ENCODE data around the gene FOXP1. TPM values are rescaled to one million over a fixed set of nuclear protein-coding genes. Genes with fewer than 3 reads are reported as not detected.

Gene FOXP1
- total RNA-seq, 4 donors from 2014 or later = 49.8 to 157 (median 71.9) TPM

GRCh38 chr3:71028802-71029201 lies 554.7 kb downstream of the FOXP1 start:
- H3K36me3 ChIP-seq = peaks cover 6% of the 10 kb centered on the region
- 99% methylated on average over 7 of the region's 7 CpGs for WGBS
- H3K27me3 ChIP-seq = no peaks in the 10 kb centered on the region
- H3K4me1 ChIP-seq = peaks cover 21% of the 10 kb centered on the region
- TF ChIP-seq EP300 (IDR thresholded peaks at IDR 0.05) = no peak
- TF ChIP-seq, protein P1, sequence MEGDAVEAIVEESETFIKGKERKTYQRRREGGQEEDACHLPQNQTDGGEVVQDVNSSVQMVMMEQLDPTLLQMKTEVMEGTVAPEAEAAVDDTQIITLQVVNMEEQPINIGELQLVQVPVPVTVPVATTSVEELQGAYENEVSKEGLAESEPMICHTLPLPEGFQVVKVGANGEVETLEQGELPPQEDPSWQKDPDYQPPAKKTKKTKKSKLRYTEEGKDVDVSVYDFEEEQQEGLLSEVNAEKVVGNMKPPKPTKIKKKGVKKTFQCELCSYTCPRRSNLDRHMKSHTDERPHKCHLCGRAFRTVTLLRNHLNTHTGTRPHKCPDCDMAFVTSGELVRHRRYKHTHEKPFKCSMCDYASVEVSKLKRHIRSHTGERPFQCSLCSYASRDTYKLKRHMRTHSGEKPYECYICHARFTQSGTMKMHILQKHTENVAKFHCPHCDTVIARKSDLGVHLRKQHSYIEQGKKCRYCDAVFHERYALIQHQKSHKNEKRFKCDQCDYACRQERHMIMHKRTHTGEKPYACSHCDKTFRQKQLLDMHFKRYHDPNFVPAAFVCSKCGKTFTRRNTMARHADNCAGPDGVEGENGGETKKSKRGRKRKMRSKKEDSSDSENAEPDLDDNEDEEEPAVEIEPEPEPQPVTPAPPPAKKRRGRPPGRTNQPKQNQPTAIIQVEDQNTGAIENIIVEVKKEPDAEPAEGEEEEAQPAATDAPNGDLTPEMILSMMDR (IDR thresholded peaks at IDR 0.05) = no peak
- DNase-seq (ENCODE audit: low spot score in 2 of 2) = no peak
- no peak overlapping the region for H3K4me3 ChIP-seq
- no peak overlapping the region for H3K27ac ChIP-seq
- no peaks in the 10 kb centered on the region for H3K9me3 ChIP-seq

- WGBS = 80% methylated on average over 5 of the region's 5 CpGs
Measured at GRCh38 chr3:71028184-71028583, 555.3 kb downstream of the FOXP1 start.

GRCh38 chr3:71026634-71027578 lies 556.6 kb downstream of the FOXP1 start:
- TF ChIP-seq, protein P1 (IDR thresholded peaks at IDR 0.05) = no peak
- H3K9me3 ChIP-seq = no peaks in the 10 kb centered on the region
- H3K4me1 ChIP-seq = peaks cover 13% of the 10 kb centered on the region
- H3K27me3 ChIP-seq = no peaks in the 10 kb centered on the region
- no peak overlapping the region for H3K4me3 ChIP-seq
- H3K36me3 ChIP-seq = peaks cover 6% of the 10 kb centered on the region
- 77% methylated on average over 6 of the region's 6 CpGs for WGBS
- no peak for DNase-seq (ENCODE audit: low spot score in 2 of 2)
- no peak overlapping the region for H3K27ac ChIP-seq

More at GRCh38 chr3:71028184-71028583, 555.3 kb downstream of the FOXP1 start:
- Histone ChIP-seq H3K36me3 (peaks cover 6% of the 10 kb centered on the region), H3K4me3 (no peak overlapping the region), H3K27ac (no peak overlapping the region), H3K27me3 (no peaks in the 10 kb centered on the region), H3K9me3 (no peaks in the 10 kb centered on the region), H3K4me1 (peaks cover 19% of the 10 kb centered on the region)
- TF ChIP-seq EP300 (IDR thresholded peaks at IDR 0.05) (no peak), POLR2AphosphoS5 (IDR thresholded peaks at IDR 0.05) (no peak), POLR2A (IDR thresholded peaks at IDR 0.05) (no peak)
- TF ChIP-seq, protein P1 (IDR thresholded peaks at IDR 0.05) = no peak
- DNase-seq (ENCODE audit: low spot score in 2 of 2) = no peak

DNA sequence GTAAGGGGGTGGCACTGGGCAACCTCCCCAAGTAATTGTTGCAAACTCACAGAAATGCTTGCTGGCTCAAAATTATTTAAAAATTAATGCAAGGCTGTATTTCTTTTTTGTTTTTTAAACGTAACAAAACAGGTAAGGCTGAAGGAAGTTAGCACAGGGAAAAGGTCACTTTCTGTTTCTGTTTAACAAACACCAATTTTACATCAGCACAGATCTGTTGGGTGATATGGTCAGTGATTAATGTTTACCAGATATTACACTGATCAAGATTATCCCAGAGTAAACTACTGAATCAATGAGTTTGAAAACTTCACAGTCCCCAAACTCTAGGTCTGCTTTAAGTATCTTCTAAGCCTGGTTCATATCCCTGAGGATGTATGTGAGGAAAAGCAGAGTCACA lies 558.0 kb downstream of the FOXP1 start:
- Histone ChIP-seq H3K27ac (no peak overlapping the region), H3K36me3 (peaks cover 6% of the 10 kb centered on the region), H3K27me3 (no peaks in the 10 kb centered on the region), H3K9me3 (no peaks in the 10 kb centered on the region), H3K4me3 (no peak overlapping the region), H3K4me1 (peaks cover 6% of the 10 kb centered on the region)
- DNase-seq (ENCODE audit: low spot score in 2 of 2) = no peak
- TF ChIP-seq EP300 (IDR thresholded peaks at IDR 0.05) = no peak
- TF ChIP-seq, protein P1 (IDR thresholded peaks at IDR 0.05) = no peak
- no peak for TF ChIP-seq POLR2A (IDR thresholded peaks at IDR 0.05)
- TF ChIP-seq POLR2AphosphoS5 (IDR thresholded peaks at IDR 0.05) = no peak
- 76% methylated on average over 1 of the region's 1 CpG for WGBS

DNA sequence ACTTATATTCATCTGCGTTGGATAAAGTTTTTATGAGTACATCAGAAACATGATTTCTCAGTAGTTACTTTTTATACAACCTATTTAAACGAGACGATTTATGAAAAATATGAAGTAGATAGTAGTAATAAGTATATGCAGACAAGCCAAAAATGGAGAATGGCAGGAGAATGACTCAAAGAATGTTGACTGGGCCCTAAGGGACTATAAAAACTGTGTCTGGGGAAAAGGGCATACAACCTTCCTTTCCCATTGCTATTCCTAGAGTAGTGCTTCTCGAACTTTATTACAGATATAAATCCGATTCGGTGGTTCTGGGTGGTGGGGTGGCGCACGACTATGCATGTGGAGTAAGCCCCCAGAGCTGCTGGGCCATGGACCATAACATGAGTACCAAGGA lies 558.5 kb downstream of the FOXP1 start:
- Histone ChIP-seq H3K27me3 (no peaks in the 10 kb centered on the region), H3K9me3 (no peaks in the 10 kb centered on the region), H3K27ac (no peak overlapping the region), H3K4me1 (peaks cover 6% of the 10 kb centered on the region), H3K4me3 (no peak overlapping the region), H3K36me3 (peaks cover 6% of the 10 kb centered on the region)
- whole genome bisulfite sequencing = 83% methylated on average over 8 of the region's 8 CpGs
- TF ChIP-seq POLR2A (IDR thresholded peaks at IDR 0.05) = no peak
- no peak for TF ChIP-seq EP300 (IDR thresholded peaks at IDR 0.05)
- TF ChIP-seq, protein P1 (IDR thresholded peaks at IDR 0.05) = no peak
- TF ChIP-seq POLR2AphosphoS5 (IDR thresholded peaks at IDR 0.05) = no peak
- DNase-seq (ENCODE audit: low spot score in 2 of 2) = no peak
